CD4-positive, alpha-beta memory T cell (primary cell): ENCODE results near the gene SULF2. TPM values are rescaled to one million over a fixed set of nuclear protein-coding genes. Genes with fewer than 3 reads are reported as not detected.
"Not testable (repeated sequence)": the region's sequence is repeated elsewhere in the genome, so short reads cannot be mapped to it uniquely, and the experiment has no call there.

Experiments used
- CTCF ChIA-PET: fragments of 350-600 bp; sonication (Branson Sonifier 250); formaldehyde crosslinking; loops from one replicate; lab custom pipeline; 2021; ENCODE audit warnings: inconsistent platforms; ENCODE audit not compliant: partially characterized antibody; lab: Charles Lee
- POLR2A ChIA-PET: fragments of 350-600 bp; sonication (Branson Sonifier 250); formaldehyde crosslinking; loops from one replicate; lab custom pipeline; 2021; ENCODE audit not compliant: partially characterized antibody; lab: Charles Lee
- DNase-seq, 5 donors: peaks; one replicate each; pipeline versions ENCODE4 v3.0.0 to v3.0.0-alpha.2; 2020 to 2022; ENCODE audit warnings: mixed read lengths in 1 of 5
- H3K27ac ChIP-seq: one replicate; pipeline ENCODE4 v1.7.0; 2013; ENCODE audit warnings: low read depth, low read length
- H3K27me3 ChIP-seq: 2 replicates; pipeline ENCODE4 v1.7.0; 2013; ENCODE audit warnings: mild to moderate bottlenecking, low read length, moderate library complexity; ENCODE audit not compliant: insufficient read depth
- H3K36me3 ChIP-seq: 2 replicates; pipeline ENCODE4 v1.7.0; 2013; ENCODE audit warnings: mild to moderate bottlenecking, low read length, moderate library complexity; ENCODE audit not compliant: insufficient read depth
- H3K4me1 ChIP-seq: 2 replicates; pipeline ENCODE4 v1.7.0; 2013; ENCODE audit warnings: mild to moderate bottlenecking, low read length, moderate library complexity; ENCODE audit not compliant: insufficient read depth
- H3K4me3 ChIP-seq, 2 donors: one replicate each; pipeline ENCODE4 v1.7.0; 2013; ENCODE audit warnings: low read length in 2 of 2, mild to moderate bottlenecking in 1 of 2
- H3K9me3 ChIP-seq, 2 donors: one replicate each; pipeline ENCODE4 v1.7.0; 2013; ENCODE audit warnings: low read length in 2 of 2, control low read depth in 1 of 2; ENCODE audit not compliant: control insufficient read depth in 1 of 2
- H3K27ac Mint-ChIP-seq, 7 donors: one replicate each; pipeline ENCODE4 v1.8.0; 2020 to 2021; ENCODE audit warnings: mixed read lengths in 7 of 7, mild to moderate bottlenecking in 6 of 7, inconsistent platforms in 3 of 7, moderate library complexity in 3 of 7
- H3K27me3 Mint-ChIP-seq, 2 donors: one replicate each; pipeline ENCODE4 v1.8.0; 2020 to 2021; ENCODE audit warnings: mixed read lengths in 2 of 2
- H3K36me3 Mint-ChIP-seq, 2 donors: one replicate each; pipeline ENCODE4 v1.8.0; 2020 to 2021; ENCODE audit warnings: mixed read lengths in 2 of 2, inconsistent platforms in 1 of 2, mild to moderate bottlenecking in 1 of 2
- H3K4me1 Mint-ChIP-seq, 4 donors: one replicate each; pipeline ENCODE4 v1.8.0; 2020 to 2021; ENCODE audit warnings: mixed read lengths in 4 of 4, mild to moderate bottlenecking in 1 of 4
- H3K4me3 Mint-ChIP-seq, 8 donors: one replicate each; pipeline ENCODE4 v1.8.0; 2020 to 2021; ENCODE audit warnings: mixed read lengths in 8 of 8, mild to moderate bottlenecking in 7 of 8, moderate library complexity in 6 of 8, inconsistent platforms in 3 of 8
- H3K9me3 Mint-ChIP-seq, 8 donors: one replicate each; pipeline ENCODE4 v1.8.0; 2020 to 2021; ENCODE audit warnings: mixed read lengths in 8 of 8, mild to moderate bottlenecking in 5 of 8, inconsistent platforms in 3 of 8, moderate library complexity in 1 of 8
- intact Hi-C: fragments of 100-400 bp; cut with micrococcal nuclease; formaldehyde crosslinking; loops from one replicate; pipeline ENCODE4 v1.15.1; 2023
- polyA plus RNA-seq, 2 donors: library from polyadenylated mRNA; unstranded; fragments of 300-500 nt; fragmentation: Illumina TruSeq; gene quantifications; one replicate each; pipeline ENCODE4 v1.2.3, GENCODE V29; 2021
- total RNA-seq, 2 experiments: library from RNA; stranded (reverse); gene quantifications; one replicate each; pipeline ENCODE4 v1.2.3, GENCODE V29; 2021

SULF2 gene
- total RNA-seq (1 to 10 TPM in 1 of 2 experiments, under 1 TPM in 1; 0.55 to 1.3 TPM), polyA plus RNA-seq (under 1 TPM; 0.16 to 0.55 TPM)

- peaks cover 13% of the 10 kb centered on the region for H3K4me1 ChIP-seq
- H3K27me3 ChIP-seq = peaks cover 39% of the 10 kb centered on the region
- peak within 1 kb of the TSS; percentile 33 to 88 (median 73) for H3K4me3 Mint-ChIP-seq
- ChIA-PET POLR2A (no interaction called here), CTCF (no interaction called here)
- H3K4me1 Mint-ChIP-seq = peaks cover 0 to 23% (median 12%) of the 10 kb centered on the region in 4 donors
- H3K9me3 Mint-ChIP-seq = no peaks in the 10 kb centered on the region
- no peaks in the 10 kb centered on the region for H3K36me3 ChIP-seq
- H3K4me3 ChIP-seq = no peak within 1 kb of the TSS
- peaks cover 44 to 50% of the 10 kb centered on the region in 2 donors for H3K27me3 Mint-ChIP-seq
- DNase-seq = no peak
- H3K27ac ChIP-seq = no peak within 1 kb of the TSS
- intact Hi-C loops = no loop called here
- peaks cover 0 to 3% of the 10 kb centered on the region in 2 donors for H3K36me3 Mint-ChIP-seq
- no peak within 1 kb of the TSS for H3K27ac Mint-ChIP-seq
- no peaks in the 10 kb centered on the region for H3K9me3 ChIP-seq
These were observed at the start of gene SULF2 for GRCh38 chr20:47785311-47785853. Gene SULF2 (minus strand): TSS chr20:47785481. CDS start chr20:47757363, 28,118 bp downstream.

GRCh38 chr20:47831675-47832074 lies 46.4 kb upstream of the SULF2 start:
- intact Hi-C loops, H3K27me3 Mint-ChIP-seq, H3K4me1 Mint-ChIP-seq: not testable (repeated sequence)

GRCh38 chr20:47826716-47827115 lies 41.4 kb upstream of the SULF2 start:
- POLR2A ChIA-PET, DNase-seq, CTCF ChIA-PET: not testable (repeated sequence)

More at GRCh38 chr20:47831675-47832074, 46.4 kb upstream of the SULF2 start:
- H3K4me3 ChIP-seq, POLR2A ChIA-PET, H3K4me3 Mint-ChIP-seq, CTCF ChIA-PET, H3K9me3 ChIP-seq, H3K36me3 ChIP-seq, H3K27me3 ChIP-seq, H3K9me3 Mint-ChIP-seq, H3K27ac Mint-ChIP-seq, DNase-seq, H3K36me3 Mint-ChIP-seq, H3K27ac ChIP-seq, H3K4me1 ChIP-seq: not testable (repeated sequence)

DNA sequence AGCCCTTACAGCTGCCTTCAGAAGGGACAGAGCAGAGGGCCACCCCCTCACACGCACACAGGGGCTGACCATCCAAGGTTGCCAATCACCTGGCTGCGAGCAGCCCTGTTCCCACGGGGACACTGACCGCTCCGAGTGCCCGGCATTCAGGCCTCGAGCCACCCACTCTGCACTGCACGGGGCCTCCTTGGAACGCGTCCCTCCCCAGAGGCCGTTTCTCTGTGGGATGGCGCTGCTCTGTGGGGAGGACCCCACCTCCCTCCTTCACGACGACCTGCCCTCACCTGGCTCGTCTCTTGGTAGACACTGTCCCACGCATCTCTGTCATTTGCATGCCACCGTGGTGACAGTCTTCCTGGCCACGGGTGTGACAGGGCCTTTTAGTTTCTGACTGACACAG lies 40.7 kb upstream of the SULF2 start:
- H3K36me3 Mint-ChIP-seq, intact Hi-C loops, H3K27ac Mint-ChIP-seq, H3K9me3 Mint-ChIP-seq, H3K4me1 ChIP-seq, H3K4me1 Mint-ChIP-seq, H3K9me3 ChIP-seq, DNase-seq, H3K4me3 Mint-ChIP-seq, CTCF ChIA-PET, POLR2A ChIA-PET, H3K27ac ChIP-seq, H3K27me3 ChIP-seq, H3K36me3 ChIP-seq, H3K4me3 ChIP-seq: not testable (repeated sequence)
- peaks cover 3 to 12% of the 10 kb centered on the region in 2 donors for H3K27me3 Mint-ChIP-seq

More at GRCh38 chr20:47826716-47827115, 41.4 kb upstream of the SULF2 start:
- H3K9me3 Mint-ChIP-seq, H3K4me3 ChIP-seq, H3K4me1 Mint-ChIP-seq, intact Hi-C loops, H3K27ac Mint-ChIP-seq, H3K27ac ChIP-seq, H3K36me3 ChIP-seq, H3K4me1 ChIP-seq, H3K27me3 ChIP-seq, H3K4me3 Mint-ChIP-seq, H3K9me3 ChIP-seq, H3K36me3 Mint-ChIP-seq: not testable (repeated sequence)
- H3K27me3 Mint-ChIP-seq = peaks cover 3 to 12% of the 10 kb centered on the region in 2 donors

- H3K9me3 ChIP-seq = no peaks in the 10 kb centered on the region
- H3K36me3 ChIP-seq = no peaks in the 10 kb centered on the region
- no peaks in the 10 kb centered on the region for H3K27me3 ChIP-seq
- DNase-seq = no peak
- ChIA-PET POLR2A (no interaction called here), CTCF (no interaction called here)
- intact Hi-C loops = no loop called here
- Mint-ChIP-seq H3K9me3 (peaks cover 0 to 1% (median 0%) of the 10 kb centered on the region in 8 donors), H3K27me3 (peaks cover 7 to 12% of the 10 kb centered on the region in 2 donors), H3K4me3 (no peak overlapping the region), H3K36me3 (no peaks in the 10 kb centered on the region), H3K4me1 (no peaks in the 10 kb centered on the region), H3K27ac (no peak overlapping the region)
- no peak overlapping the region for H3K27ac ChIP-seq
- no peak overlapping the region for H3K4me3 ChIP-seq
- no peaks in the 10 kb centered on the region for H3K4me1 ChIP-seq
These were observed 39.9 kb upstream of the SULF2 start for GRCh38 chr20:47825011-47825762.

DNA sequence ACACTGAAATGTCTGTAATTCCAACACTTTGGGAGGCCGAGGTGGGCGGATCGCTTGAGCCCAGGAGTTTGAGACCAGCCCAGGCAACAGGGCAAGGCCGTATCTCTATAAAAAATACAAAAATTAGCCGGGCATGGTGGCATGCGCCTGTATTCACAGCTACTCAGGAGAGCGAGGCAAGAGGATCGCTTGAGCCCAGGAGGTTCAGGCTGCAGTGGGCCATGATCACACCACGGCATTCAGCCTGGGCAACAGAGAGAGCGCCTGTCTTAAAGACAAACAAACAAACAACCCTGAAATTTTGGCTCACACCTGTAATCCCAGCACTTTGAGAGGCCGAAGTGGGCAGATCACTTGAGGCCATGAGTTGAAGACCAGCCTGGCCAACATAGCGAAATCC lies 38.7 kb upstream of the SULF2 start:
- H3K4me3 Mint-ChIP-seq, H3K27ac ChIP-seq, CTCF ChIA-PET, H3K9me3 ChIP-seq, intact Hi-C loops, H3K4me1 ChIP-seq, H3K36me3 Mint-ChIP-seq, DNase-seq, H3K9me3 Mint-ChIP-seq, H3K27ac Mint-ChIP-seq, H3K27me3 ChIP-seq, H3K4me1 Mint-ChIP-seq, H3K4me3 ChIP-seq, POLR2A ChIA-PET, H3K36me3 ChIP-seq: not testable (repeated sequence)
- peaks cover 12 to 18% of the 10 kb centered on the region in 2 donors for H3K27me3 Mint-ChIP-seq

DNA sequence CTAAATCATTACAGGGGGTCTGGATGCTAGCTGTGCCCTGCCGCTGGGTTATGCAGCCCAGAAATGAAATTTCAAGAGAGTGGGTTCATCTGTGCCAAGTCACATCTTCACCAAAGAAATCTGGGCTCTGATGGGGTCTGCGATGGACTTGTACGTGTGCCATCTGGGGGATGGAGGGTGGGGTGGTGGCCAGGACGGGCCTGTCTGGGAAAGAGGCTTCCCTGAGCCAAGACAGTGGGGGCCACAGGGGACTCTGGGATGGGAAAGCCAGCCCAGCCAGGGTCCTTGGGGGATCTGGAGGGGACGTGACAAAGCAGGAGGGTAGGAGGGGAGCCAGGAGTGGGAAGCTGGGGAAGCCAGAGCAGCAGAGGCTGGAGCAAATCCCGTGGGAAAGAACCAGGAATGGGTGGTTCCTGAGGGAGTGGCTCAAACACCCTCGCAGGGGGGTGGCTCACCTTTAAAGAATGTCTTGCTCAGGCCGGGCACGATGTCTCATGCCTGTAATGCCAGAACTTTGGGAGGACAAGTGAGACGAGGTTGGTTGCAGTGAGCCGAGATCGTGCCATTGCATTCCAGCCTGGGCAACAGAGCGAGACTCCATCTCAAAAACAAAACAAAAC lies 36.3 kb upstream of the SULF2 start:
- H3K27ac Mint-ChIP-seq = no peak overlapping the region
- H3K4me1 Mint-ChIP-seq = no peaks in the 10 kb centered on the region
- H3K27me3 ChIP-seq = no peaks in the 10 kb centered on the region
- no peak overlapping the region for H3K27ac ChIP-seq
- intact Hi-C loops = no loop called here
- no peaks in the 10 kb centered on the region for H3K36me3 ChIP-seq
- no peaks in the 10 kb centered on the region for H3K4me1 ChIP-seq
- ChIA-PET POLR2A (no interaction called here), CTCF (no interaction called here)
- peaks cover 15 to 29% of the 10 kb centered on the region in 2 donors for H3K27me3 Mint-ChIP-seq
- H3K9me3 ChIP-seq = no peaks in the 10 kb centered on the region
- H3K4me3 ChIP-seq = no peak overlapping the region
- DNase-seq = no peak
- H3K36me3 Mint-ChIP-seq = no peaks in the 10 kb centered on the region
- H3K9me3 Mint-ChIP-seq = peaks cover 0 to 1% (median 0%) of the 10 kb centered on the region in 8 donors
- no peak overlapping the region for H3K4me3 Mint-ChIP-seq
